ENCODE measurements around the gene DUSP21.
"Not testable (repeated sequence)": the region's sequence is repeated elsewhere in the genome, so short reads cannot be mapped to it uniquely, and the experiment has no call there.

Gene DUSP21

GRCh38 chrX:44843753-44844152 is at the start of gene DUSP21:
DUSP21 (plus strand) TSS chrX:44844021; CDS start chrX:44844133, 112 bp downstream.
- DNase-seq, result no peak

- no peak for DNase-seq
Measured at GRCh38 chrX:44795945-44796450, 47.8 kb upstream of the DUSP21 start.

GRCh38 chrX:44802613-44803012 is 41.2 kb upstream of the DUSP21 start:
- DNase-seq, result no peak

- DNase-seq, result no peak
Measured at GRCh38 chrX:44815681-44816080, 28.1 kb upstream of the DUSP21 start.

- no peak for DNase-seq
Measured at GRCh38 chrX:44816367-44816766, 27.5 kb upstream of the DUSP21 start.

GRCh38 chrX:44817029-44817428 is 26.8 kb upstream of the DUSP21 start:
- no peak for DNase-seq

- no peak for DNase-seq
Measured at GRCh38 chrX:44822601-44823000, 21.2 kb upstream of the DUSP21 start.

GRCh38 chrX:44823193-44823592 is 20.6 kb upstream of the DUSP21 start:
- DNase-seq, result not testable (repeated sequence)

- no peak for DNase-seq
Measured at GRCh38 chrX:44828008-44828605, 15.7 kb upstream of the DUSP21 start.

GRCh38 chrX:44829832-44830231 is 14.0 kb upstream of the DUSP21 start:
- no peak for DNase-seq

- DNase-seq, result no peak
Measured at GRCh38 chrX:44842550-44843317, 1.1 kb upstream of the DUSP21 start.

GRCh38 chrX:44843318-44843702 is 511 bp upstream of the DUSP21 start:
- DNase-seq, result no peak

- DNase-seq, result no peak
Measured at GRCh38 chrX:44844204-44844603, 383 bp downstream of the DUSP21 start.

- DNase-seq, result not testable (repeated sequence)
Measured at GRCh38 chrX:44850891-44851290, 7.1 kb downstream of the DUSP21 start.

- DNase-seq, result no peak
Measured at GRCh38 chrX:44871114-44871645, 27.4 kb downstream of the DUSP21 start.

GRCh38 chrX:44871931-44872820 is 28.4 kb downstream of the DUSP21 start:
- no peak for DNase-seq

- peak; percentile 80 for DNase-seq
Measured at GRCh38 chrX:44872821-44873414, 29.1 kb downstream of the DUSP21 start, which contains the start of gene KDM6A. KDM6A (plus strand) TSS chrX:44873188; CDS start chrX:44873552, 364 bp downstream.

GRCh38 chrX:44873415-44874276 is 29.8 kb downstream of the DUSP21 start:
- no peak for DNase-seq

GRCh38 chrX:44874420-44875184 is 30.8 kb downstream of the DUSP21 start:
- DNase-seq, result no peak

GRCh38 chrX:44875185-44875489 is 31.3 kb downstream of the DUSP21 start:
- DNase-seq, result no peak

- DNase-seq, result no peak
Measured at GRCh38 chrX:44876086-44876485, 32.3 kb downstream of the DUSP21 start.

All from DMS79 (cell line).